ENCODE results near the gene ANGPTL7. TPM values are rescaled to one million over a fixed set of nuclear protein-coding genes. Genes with fewer than 3 reads are reported as not detected.
"Not testable (repeated sequence)": the region's sequence is repeated elsewhere in the genome, so short reads cannot be mapped to it uniquely, and the experiment has no call there.

The ANGPTL7 gene, protein sequence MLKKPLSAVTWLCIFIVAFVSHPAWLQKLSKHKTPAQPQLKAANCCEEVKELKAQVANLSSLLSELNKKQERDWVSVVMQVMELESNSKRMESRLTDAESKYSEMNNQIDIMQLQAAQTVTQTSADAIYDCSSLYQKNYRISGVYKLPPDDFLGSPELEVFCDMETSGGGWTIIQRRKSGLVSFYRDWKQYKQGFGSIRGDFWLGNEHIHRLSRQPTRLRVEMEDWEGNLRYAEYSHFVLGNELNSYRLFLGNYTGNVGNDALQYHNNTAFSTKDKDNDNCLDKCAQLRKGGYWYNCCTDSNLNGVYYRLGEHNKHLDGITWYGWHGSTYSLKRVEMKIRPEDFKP
- total RNA-seq (2014; rRNA removed; shearing (Covaris generic)): not detected in 2 replicates

DNA sequence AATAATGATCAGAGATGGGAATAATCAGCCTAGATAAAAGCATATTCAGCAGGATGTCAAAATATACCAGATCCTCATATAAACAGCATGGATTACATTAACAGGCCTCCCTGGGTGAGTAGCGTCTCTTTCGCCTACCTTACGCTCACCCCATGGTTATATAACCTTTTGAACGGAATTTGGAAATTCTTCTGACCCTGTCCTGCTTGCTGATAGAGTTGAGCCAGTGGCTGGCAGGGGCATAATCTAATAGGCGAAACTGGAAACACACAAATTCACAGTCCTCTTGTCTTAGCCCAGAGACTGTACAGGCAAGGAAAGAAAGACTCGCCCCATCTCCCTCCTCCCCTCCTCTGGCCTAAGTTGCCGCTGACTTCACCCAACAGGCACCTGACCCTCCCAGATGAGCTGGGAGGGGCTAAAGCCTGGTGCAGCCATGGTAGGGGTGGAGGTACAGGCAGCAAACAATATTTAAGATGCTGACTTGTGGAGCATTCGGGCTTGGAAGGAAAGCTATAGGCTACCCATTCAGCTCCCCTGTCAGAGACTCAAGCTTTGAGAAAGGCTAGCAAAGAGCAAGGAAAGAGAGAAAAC, at the start of gene ANGPTL7:
Gene ANGPTL7, plus strand, starts transcription at position 498 of the 594 bp plus-strand sequence. CDS start 225 bp downstream, outside the sequence.
- DNase-seq (ENCODE audit: low spot score): no peak

DNA sequence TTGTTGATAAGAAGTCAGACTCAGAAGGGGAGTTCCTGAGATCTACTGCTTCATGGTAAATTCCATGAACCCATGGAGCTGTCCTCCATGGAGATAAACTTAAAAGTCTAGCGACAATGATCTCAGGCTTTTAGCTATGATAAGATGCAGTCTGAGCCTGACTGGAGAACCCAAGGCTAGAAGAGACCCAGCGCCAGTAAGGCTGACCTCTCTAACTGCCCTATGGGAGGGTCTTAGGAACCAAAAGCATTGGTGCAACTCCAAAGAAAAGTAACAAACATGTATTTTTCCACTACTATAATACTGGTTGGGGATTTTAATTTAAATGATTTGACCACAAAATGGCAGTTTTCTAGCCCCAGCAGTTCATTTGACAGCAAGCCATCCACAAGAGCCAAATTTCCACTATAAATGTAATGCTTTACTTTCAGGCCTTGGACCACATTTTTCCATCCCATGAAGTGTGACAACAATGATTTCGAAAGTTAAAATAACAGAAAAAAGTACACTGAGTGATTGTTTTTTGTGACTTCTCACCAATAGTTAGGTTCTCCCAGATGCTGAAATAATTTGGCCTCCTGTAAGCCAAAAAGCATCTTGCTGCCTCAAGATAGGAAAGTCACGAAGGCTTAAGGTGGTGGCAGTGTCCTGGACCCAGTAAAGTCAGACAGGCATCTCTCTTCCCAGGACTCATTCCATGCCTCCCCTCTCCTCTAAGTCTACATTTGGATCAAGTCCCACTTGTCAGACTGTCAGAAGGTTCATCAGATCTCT, 46.4 kb upstream of the ANGPTL7 start:
- DNase-seq (ENCODE audit: low spot score): no peak

DNA sequence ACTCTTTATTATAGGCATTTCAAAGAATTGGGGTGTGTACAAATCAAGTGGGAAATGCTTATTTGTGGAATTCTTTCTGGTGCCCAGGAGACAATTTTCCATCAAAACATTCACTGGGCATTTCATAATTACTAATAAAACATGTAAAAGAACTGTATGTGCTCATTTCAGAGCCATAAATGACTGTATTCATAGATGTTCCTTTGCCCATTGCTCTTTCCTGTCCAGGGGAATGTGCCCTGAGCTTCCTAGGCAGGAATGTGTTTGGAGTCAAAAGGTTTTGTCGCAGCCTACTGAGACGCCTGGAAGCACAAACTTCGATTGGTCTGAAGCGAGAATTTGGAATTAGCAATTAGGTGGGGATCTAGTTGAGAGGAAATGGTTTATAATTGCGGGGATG, 45.8 kb upstream of the ANGPTL7 start:
- no peak for DNase-seq (ENCODE audit: low spot score)

DNA sequence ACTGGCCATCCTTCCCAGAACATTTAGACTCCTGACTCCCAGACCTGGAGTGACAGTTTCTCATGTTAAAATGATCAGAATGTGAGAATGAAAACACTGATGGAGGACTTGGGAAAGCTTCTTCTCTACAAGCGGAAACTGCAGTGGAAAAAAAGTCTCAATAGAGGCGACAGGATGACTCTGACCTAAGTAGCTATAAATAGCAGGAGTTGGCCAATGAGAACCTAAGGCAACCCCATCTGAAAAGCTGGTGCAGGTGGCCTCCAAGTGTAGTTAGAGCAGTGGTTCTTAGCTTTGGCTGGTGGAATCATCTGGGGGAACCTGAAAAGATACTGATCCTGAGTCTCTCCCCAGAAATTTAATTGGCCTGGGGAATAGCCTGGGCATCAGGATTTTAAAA, 45.2 kb upstream of the ANGPTL7 start:
- DNase-seq (ENCODE audit: low spot score): no peak

DNA sequence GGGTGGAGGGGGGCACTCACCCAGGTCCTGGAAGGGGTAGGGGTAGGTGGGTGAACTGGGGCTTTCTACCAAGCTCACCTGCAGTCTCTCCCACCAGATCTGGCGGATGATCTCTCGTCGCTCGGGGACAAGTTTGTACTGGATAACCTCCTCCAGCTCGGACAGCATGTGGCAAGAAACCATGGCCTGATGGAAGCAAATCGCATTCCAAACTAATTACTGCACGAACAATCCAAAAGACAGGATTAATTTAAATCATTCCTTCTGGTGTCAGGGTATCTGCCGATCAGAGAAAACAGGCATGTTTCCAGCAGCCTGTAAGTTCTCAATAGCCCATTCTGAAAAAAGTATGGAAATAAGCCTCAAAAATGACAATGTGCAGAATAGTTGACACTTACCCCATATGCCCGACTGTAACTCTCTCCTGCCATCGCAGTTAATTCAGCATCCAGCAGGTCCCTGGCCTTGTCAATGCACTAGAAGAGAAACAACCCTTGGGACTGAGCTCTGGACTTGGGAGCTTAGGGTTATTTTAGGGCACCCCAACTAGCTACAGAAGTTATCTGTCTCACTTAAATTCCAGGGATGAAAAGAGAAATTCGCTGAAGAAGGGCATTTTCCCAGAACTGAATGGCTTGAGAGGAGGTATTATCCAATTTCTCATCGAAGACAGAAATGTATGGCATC, 44.4 kb upstream of the ANGPTL7 start:
- no peak for DNase-seq (ENCODE audit: low spot score)

DNA sequence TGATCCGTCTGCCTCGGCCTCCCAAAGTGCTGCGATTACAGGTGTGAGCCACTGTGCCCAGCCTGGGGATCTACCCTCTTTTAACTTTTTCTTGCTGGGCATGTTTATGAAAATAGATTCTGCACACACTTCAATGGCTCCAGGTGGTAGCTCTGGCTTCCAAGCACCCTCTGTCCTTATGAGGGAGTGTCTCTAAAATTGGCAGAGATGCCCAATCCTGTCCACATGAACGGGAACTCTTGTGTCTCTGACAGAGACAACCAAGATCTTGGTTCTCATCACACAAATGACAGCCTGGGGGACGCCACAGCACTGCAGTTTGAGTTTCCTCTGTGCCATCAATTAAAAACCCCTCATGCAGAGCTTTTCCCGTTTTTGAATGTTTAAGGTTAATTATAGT, 43.4 kb upstream of the ANGPTL7 start:
- DNase-seq (ENCODE audit: low spot score): no peak

DNA sequence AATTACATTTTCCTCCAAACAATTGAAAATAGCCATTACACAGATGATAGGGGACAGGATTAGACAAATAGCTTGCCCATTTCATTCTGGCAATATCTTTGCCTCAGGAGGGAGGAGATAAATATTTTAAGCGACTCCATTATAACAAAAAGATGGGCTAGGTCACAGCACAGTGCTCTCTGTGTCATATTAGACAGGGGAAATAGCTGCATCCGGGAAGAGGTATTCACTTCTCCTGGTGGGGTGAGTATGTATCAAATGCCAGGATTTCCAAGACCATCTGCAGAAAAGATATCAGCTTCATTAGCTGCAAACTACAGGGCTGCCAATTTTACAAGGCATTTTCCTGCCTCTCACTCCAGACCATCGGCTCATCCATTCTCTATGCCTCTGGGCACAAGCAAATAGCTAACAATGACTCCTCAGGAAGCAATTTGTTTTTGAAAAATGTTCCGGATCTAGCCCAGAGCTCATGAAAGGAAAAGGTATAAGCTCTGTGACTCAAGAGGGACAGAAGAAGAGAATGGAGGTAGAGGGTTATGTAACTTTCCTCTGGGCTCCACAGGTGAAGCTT, 41.9 kb upstream of the ANGPTL7 start:
- no peak for DNase-seq (ENCODE audit: low spot score)

DNA sequence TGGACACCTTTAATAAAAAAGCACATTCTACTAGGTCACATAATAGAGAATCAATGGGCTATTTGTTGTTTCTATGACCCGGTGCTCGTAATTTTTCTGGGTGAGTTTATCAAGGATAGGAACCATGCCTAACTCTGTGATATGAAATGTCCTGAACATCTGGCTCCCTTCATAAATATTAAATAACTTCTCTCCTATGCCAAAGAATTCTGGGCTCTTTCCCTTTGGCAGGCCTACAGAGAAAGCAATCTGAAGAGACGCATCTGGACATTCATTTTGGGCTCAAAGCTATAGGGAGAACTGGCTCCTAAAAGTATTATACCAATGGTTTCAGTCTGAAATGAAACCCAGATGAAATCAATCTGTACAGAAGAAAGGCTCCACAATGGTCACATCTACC, 38.8 kb upstream of the ANGPTL7 start:
- DNase-seq (ENCODE audit: low spot score): no peak

DNA sequence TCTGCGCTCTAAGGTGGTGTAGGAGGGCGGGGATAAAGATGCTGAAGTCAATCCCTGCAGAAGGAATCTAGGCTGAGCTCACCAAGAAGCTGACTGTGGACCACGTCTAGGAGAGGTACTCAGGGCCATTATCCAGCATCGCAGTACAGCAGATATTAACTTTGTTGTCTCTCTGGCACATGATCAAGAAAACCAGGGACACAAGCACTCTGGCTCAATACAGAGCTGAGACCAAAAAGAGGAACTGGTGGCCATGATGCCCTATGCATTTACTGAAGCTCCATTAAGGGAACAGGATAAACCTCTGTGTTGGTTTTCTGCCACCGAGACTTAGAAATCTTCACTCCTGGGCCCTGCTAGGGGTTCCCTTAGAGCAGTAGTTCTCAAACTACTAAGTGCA, 38.0 kb upstream of the ANGPTL7 start:
- DNase-seq (ENCODE audit: low spot score): no peak

DNA sequence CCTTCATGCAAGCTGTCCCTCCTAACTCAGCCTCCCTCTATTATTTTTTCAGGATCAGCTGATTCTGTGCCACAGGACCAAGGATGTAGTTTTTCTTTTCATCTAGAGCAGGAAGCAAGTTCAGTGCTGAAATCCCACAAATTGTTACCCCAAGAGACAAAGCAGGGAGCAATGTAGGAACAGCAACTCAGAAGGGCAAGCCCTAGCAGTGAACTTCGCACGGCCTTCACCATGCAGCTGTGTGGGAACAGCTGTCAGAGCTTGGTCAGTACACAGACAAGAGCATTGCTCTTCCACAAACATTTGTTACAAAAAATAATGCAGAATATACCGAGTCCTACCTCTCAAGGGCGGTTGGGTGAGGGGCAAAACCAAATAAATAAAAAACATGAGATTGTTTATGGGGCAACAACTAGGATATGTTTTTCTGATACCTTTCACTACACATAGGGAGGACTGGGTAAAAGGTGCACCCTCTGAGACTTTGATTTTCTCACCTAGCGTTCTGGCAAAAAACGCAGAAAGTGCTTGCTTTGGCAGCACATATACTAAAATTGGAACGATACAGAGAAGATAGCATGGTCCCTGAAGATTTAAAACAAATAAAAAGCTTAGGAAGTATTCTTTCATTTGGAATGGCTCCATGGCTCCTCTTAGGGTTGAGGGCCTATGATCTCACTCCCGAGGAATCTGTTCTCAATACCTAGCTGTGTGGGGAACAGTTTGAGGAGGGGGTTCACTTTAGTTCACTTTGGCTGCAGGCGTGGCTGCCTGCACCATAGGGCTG, 37.1 kb upstream of the ANGPTL7 start:
- no peak for DNase-seq (ENCODE audit: low spot score)

DNA sequence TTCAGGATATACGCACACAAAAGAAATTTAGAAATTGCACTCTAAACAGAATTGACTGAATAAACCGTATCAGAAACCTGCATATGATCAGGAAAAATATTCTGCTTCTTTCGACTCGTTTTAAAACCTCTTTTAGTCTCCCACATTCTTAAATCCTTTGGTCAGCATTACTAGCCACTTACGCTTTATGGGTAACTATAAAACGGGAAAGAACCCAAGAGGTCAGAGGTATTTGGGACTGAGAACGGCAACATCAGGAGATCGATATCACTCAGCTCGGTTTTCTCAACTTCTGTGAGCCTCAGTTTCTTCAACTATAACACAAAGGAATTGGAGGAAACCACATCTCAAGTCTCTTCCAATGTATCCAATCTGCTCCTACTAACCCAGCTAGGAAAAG, 36.4 kb upstream of the ANGPTL7 start:
- no peak for DNase-seq (ENCODE audit: low spot score)

DNA sequence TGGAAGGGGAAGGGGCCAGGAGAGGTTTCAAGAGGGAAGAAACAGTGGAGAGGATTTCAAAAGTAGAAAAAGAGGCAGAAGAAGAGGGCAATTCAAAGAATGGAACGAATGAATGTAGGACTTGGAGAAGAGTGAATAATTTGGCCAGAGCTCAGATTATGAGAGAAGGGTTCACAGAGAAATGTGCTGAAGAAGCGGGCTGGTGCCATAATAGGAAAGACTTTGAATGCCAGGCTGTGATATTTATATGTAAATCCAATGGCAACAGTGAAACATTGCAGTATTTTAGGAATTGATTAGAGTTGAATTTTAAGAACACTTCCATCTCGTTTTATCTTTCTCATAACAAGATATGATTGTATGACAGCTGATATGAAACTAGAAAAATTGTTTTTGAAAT, 36.0 kb upstream of the ANGPTL7 start:
- no peak for DNase-seq (ENCODE audit: low spot score)

DNA sequence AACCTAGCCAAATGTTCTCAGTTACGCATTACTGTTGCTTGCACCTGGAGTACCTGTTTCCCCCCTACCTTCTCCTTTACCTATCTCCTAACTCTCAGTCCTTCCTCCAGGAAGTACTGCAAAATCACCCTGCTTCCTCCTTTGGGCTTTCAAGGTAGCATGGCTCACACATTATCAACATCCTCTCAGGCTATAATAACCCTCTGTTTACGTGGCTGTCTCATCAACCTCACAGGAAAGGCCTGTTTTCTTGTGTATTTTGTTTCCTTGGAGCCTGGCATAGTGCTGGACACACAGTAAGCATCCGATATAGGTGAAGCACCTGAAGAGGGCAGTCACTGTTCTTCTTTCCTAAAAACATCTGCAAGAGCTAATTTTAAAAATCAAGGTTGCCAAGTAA, 32.7 kb upstream of the ANGPTL7 start:
- no peak for DNase-seq (ENCODE audit: low spot score)

DNA sequence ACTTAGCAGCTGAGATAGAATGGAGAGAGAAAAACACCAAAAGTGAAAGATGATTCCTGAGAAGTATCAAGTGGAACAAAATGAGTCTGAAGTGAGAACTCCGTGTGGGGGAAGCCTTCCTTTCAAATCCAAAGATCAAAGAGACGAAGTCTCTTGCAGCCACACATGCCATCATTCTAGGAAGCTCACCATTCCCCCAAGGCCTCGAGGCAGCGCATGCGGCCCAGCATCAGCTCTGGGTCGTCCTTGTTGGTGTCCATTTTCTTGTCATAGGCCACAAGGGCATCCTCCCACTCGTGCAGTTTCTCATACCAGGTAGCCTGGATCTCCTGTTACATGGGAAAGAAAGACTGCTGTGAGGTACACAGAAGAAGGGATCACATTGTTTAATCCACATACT, 32.2 kb upstream of the ANGPTL7 start:
- no peak for DNase-seq (ENCODE audit: low spot score)

DNA sequence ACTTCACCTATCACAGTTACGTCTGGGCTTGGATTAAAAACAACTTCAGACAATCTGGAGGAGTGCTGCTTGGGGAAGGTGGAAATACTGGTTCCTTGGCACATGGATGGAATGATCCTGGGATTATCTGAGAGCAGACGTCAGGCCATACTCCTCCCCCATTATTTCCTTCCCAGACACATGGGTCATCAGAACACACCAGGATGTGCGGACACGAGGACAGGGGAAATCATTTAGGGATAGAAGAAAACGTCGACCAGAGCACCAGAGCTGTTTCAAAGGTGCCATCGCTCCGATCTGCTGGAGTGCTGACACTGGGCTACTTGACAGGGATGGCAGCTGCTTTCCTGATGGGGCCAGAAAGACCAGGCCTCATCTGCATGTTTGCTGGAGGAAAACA, 31.8 kb upstream of the ANGPTL7 start:
- no peak for DNase-seq (ENCODE audit: low spot score)

DNA sequence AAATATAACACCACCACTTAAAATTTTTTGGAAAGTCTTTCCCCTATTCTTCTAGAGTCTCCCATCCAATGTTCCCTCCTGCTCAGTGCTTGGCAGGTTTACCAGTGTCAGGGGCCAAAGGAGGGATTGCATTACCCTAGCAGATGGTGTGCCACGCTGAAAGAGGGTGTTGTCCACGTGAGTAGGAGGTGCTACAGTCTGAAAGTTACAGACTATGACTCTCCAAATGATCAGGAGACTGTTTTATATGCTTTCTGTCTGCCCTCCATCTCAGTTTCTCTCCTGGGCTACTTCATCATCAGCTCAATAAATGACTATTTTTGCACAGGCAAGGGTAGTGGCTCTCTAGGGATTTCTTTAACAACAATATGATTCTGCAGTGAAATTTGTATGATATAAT, 31.3 kb upstream of the ANGPTL7 start:
- DNase-seq (ENCODE audit: low spot score): no peak

DNA sequence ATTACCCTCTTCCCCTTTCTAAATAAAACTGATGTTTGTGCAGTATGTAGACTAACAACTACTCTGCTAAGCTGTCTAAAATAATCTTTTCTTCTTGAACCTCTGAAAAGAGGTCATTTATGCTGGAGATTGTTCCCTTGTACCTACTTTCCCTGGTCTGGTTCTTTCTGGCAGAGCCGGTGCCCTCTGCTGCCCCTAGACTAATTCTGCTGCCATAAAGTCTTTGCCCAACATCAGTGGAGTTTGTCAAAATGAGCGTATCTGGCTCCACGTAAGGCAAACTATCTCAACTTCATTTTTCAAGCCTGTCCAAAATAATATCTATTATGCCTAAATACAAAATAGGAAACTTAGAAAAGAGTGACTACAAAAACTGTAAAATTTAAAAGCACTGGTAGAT, 30.9 kb upstream of the ANGPTL7 start:
- DNase-seq (ENCODE audit: low spot score): no peak

DNA sequence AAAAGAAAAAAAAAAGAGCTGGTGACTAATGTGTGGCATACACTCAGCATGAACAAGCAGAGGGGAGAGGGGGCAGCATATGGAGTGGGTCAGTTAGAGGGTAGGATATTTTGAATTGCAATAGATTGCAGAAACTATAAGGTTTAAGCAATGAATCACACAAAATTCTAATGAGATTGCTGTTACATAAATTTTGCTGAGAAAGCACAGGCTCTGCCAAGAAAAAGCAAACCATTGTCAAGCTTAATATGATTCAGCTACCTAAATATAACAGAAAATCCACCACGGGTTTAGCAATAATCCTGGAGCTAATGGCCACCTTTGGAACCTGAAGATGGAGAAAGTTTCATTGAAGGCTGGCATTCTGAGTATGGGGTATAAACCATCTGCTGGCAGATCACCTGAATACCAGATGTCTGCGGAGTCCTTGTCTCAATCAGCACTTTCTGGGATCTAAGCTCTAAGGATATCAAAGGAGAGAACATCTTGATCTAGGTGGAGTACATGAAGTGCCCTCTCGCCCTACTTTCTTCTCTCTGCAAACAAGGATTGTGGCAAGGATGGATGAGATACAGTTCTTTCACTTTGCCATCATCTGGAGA, 30.3 kb upstream of the ANGPTL7 start:
- no peak for DNase-seq (ENCODE audit: low spot score)

DNA sequence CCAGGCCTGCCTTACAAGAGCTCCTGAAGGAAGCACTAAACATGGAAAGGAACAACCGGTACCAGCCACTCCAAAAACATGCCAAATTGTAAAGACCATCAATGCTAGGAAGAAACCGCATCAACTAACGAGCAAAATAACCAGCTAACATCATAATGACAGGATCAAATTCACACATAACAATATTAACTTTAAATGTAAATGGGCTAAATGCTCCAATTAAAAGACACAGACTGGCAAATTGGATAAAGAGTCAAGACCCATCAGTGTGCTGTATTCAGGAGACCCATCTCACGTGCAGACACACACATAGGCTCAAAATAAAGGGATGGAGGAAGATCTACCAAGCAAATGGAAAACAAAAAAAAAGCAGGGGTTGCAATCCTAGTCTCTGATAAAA, 26.4 kb upstream of the ANGPTL7 start:
- not testable (repeated sequence) for DNase-seq (ENCODE audit: low spot score)

DNA sequence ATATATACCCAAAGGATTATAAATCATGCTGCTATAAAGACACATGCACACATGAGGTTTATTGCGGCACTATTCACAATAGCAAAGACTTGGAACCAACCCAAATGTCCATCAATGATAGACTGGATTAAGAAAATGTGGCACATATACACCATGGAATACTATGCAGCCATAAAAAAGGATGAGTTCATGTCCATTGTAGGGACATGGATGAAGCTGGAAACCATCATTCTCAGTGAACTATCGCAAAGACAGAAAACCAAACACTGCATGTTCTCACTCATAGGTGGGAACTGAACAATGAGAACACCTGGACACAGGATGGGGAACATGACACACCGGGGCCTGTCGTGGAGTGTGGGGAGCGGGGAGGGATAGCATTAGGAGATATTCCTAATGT, 22.4 kb upstream of the ANGPTL7 start:
- not testable (repeated sequence) for DNase-seq (ENCODE audit: low spot score)

DNA sequence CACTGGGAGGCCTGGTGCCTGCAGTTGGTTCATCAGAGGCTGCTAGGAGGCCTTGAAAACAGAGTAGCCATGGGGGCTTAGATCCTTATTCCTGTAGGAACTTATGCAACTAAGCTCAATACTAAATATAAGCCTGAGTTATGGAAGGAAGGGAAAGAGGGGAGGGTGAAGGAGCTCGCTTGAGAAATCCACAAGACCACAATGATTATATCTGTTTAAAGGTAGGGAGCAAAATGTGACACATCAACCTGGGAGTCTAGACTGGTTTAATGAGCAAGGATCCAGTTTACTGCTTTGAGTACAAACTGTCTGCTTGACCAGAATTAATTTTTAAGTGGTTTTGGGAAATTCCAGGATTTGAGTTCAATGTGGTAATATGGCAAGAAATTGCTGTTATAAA, 20.4 kb upstream of the ANGPTL7 start:
- DNase-seq (ENCODE audit: low spot score): no peak

Measured in HT-29 (cell line).